WI38 (cell line): Measurements from ENCODE around the gene NEK7.

Source experiments
- H3K4me3 ChIP-seq: 2 replicates; pipeline ENCODE4 v1.5.1; 2011; ENCODE audit warnings: low read depth, mild to moderate bottlenecking, control low read depth, low read length
- TF ChIP-seq, protein P1 (sequence below): IDR thresholded peaks from 2 replicates; pipeline ENCODE4 v1.5.1; 2012; ENCODE audit warnings: low read depth, mild to moderate bottlenecking, control low read depth, low read length

NEK7 gene

DNA sequence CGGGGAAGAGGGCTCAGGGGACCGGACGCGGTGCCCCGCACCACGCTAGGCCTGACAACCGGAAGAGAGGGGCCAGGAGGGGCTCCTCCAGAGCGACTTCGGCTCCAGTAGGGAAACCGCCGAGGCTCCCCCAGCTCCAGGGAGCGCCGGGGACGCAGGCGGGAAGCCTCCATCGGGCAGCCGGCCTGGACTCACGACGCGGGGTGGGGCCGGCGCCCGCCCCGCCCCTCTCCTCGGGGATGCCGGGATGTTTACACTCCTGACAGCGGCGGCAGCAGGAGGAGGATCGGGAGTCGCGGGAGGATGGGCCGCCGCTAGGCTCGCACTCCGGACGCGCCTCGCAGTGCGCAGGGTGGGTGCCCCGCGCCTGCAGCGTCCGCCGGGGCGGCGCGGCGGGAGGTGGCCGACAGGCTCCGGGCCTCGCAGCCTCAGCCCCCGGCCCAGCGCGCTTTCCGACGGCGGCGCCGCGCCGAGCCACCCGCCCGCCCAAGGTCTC, at the start of gene NEK7:
TSS of gene NEK7 (plus strand) at position 254 of the 496 bp plus-strand sequence. CDS start 75,583 bp downstream, outside the sequence.
- TF ChIP-seq, protein P1, sequence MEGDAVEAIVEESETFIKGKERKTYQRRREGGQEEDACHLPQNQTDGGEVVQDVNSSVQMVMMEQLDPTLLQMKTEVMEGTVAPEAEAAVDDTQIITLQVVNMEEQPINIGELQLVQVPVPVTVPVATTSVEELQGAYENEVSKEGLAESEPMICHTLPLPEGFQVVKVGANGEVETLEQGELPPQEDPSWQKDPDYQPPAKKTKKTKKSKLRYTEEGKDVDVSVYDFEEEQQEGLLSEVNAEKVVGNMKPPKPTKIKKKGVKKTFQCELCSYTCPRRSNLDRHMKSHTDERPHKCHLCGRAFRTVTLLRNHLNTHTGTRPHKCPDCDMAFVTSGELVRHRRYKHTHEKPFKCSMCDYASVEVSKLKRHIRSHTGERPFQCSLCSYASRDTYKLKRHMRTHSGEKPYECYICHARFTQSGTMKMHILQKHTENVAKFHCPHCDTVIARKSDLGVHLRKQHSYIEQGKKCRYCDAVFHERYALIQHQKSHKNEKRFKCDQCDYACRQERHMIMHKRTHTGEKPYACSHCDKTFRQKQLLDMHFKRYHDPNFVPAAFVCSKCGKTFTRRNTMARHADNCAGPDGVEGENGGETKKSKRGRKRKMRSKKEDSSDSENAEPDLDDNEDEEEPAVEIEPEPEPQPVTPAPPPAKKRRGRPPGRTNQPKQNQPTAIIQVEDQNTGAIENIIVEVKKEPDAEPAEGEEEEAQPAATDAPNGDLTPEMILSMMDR = no peak
- H3K4me3 ChIP-seq = peak within 1 kb of the TSS; percentile 74

DNA sequence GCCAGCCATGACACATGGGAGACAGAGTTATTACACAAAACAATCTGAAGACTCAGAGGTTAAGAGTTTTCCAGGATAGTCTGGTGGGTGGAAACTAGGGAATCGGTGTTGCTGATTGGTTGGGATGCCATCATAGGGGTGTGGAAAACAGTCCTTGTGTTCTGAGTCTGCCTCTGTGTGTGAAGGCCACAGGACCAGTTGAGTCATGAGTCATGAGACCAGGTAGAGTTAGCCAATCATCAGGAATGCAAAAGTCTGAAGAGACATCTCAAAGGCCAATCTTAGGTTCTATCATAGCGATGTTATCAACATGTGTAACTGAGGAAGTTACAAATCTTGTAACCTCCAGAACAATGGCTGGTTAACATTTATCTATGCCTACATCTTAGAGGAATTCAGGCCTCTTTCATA, 49.7 kb upstream of the NEK7 start:
- no peak overlapping the region for H3K4me3 ChIP-seq
- TF ChIP-seq, protein P1 = no peak

DNA sequence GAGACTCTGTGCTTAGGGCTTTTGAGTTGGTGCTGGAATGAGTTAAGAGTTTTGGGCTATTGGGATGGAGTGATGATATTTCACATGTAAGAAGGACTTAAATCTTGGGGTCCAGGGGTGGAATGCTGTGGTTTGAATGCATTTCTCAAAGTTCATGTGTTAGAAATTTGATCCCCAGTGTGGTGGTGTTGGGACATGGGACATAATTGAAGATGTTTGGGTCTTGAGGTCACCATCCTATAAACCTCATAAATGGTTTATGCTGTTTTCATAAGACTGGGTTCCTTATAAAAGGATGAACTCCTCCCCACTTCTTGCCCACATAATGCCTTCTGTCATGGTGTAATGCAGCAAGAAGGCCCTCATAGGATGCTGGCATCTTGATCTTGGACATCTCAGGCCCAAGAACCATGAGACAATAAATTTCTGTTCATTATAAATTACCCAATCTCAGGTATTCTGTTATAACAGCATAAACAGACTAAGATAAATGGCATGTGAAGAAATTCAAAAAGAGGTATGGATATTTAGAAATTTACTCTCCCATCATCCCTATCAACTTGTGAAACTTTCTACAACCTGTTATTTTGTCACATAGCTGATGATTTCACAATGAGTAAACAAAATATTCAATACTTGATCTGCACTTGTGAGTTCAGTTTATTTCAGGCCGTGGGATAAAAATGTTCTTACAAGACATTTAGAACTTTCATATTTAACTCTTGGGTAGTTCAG, 48.0 kb upstream of the NEK7 start:
- no peak overlapping the region for H3K4me3 ChIP-seq
- TF ChIP-seq, protein P1 = no peak

DNA sequence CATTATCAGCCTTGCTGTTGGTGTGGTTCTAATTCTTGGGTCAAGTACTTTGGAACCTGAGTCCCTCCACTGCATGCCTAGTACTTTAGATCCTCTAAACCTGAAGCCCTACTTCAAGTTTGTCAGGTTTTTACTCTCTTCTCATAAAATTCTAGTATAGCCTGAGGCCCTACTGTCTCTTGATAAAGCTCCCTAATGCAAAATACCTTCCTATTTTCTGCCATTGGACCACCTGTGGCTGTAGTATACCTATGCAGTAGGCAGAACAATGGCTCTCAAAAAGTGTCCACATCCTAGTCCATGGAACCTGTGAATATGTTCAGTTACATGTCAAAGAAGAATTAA, 47.5 kb upstream of the NEK7 start:
- TF ChIP-seq, protein P1 = no peak

DNA sequence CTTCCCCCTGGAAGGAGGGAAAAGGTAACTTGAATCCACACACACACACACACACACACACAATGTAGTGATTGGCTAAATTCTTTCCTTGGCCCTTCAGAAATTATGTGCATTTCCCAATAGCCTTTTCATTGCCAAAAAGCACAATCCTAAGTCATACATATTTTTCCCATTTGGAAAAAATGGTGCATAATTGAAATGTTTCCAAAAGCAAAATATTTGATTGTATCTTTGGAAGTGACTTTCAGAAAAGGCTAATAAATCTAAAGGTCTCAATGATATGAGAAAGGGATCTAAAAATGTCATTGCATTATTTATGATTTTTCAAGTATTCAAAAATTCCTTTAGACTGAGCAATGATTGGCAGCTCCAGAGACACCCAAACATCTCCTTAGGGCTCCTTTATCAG, 43.5 kb upstream of the NEK7 start:
- no peak overlapping the region for H3K4me3 ChIP-seq
- TF ChIP-seq, protein P1 = no peak

More for the DNA sequence above, 47.5 kb upstream of the NEK7 start:
- H3K4me3 ChIP-seq = no peak overlapping the region

DNA sequence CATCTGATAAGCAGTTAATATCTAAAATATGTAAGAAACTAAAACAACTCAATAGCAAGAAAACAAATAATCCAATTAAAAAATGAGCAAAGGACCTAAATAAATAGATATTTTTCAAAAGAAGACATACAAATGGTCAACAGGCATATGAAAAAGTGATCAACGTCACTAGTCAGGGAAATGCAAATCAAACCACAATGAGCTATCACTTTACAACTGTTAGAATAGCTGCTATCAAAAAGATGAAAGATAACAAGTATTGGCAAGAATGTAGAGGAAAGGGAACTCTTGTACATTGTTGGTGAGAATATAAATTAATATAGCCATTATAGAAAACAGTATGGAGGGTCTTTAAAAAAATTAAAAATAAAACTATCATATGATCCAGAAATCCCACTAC, 40.7 kb upstream of the NEK7 start:
- TF ChIP-seq, protein P1 = no peak
- H3K4me3 ChIP-seq = no peak overlapping the region

DNA sequence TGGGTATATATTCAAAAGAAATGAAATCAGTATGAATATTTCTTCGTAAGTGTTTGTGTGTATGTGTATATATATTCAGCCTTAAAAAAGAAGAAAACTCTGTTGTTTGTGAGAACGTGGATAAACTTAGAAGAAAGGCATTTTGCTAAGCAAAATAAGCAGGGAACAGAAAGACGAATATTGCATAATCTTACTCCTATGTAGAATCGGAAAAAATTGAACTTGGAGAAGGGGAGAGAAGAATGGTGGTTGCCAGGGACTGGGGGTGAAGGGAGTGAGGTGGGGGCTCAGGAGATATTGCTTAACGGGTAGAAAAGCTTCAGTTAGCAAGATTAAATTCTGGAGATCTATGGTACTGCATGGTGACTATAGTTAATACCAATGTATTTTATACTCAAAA, 40.3 kb upstream of the NEK7 start:
- TF ChIP-seq, protein P1 = no peak
- no peak overlapping the region for H3K4me3 ChIP-seq
